ENCODE results near the gene DONSON. TPM values are rescaled to one million over a fixed set of nuclear protein-coding genes. Genes with fewer than 3 reads are reported as not detected.

DONSON gene
- total RNA-seq, 4 donors from 2014 or later = 6.1 to 13.2 (median 11.9) TPM

DNA sequence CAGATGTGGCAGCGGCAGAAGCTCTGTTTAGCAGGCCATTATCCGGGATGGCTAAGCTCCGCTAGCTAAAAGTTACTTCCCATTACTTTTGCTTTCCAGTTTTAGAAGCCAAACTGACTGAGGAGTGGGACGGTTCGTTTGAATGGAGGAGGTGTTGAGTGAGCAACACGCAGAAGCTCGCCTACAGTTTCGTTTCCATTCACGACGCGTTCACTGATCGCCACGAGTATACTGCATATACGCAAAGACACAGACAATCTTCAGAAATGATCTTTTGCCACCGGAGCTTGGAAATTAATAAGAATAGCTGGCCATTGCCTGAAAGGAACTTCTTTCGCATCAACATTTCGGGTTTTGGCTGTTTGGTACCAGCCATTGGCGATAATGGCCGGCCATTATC is 31.0 kb downstream of the DONSON start:
- Histone ChIP-seq H3K27ac (no peak overlapping the region), H3K36me3 (peaks cover 18 to 100% (median 47%) of the 10 kb centered on the region in 3 donors), H3K4me3 (no peak overlapping the region), H3K9me3 (no peaks in the 10 kb centered on the region), H3K27me3 (no peaks in the 10 kb centered on the region), H3K4me1 (peaks cover 0 to 42% (median 8%) of the 10 kb centered on the region in 3 donors)
- TF ChIP-seq CTCF (IDR thresholded peaks at IDR 0.05) (no peak), POLR2A (IDR thresholded peaks at IDR 0.05) (no peak)
- intact Hi-C loops (cut with DNase I) = no loop called here
- WGBS, 2 donors = 93 to 96% methylated on average over 19 of the region's 19 CpGs
- no peak for DNase-seq

DNA sequence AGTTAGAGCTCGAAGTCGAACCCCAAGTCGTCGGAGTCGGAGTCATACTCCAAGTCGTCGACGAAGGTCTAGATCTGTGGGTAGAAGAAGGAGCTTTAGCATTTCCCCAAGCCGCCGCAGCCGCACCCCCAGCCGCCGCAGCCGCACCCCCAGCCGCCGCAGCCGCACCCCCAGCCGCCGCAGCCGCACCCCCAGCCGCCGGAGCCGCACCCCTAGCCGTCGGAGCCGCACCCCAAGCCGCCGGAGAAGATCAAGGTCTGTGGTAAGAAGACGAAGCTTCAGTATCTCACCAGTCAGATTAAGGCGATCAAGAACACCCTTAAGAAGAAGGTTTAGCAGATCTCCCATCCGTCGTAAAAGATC is 33.5 kb downstream of the DONSON start:
- WGBS, 2 donors = 91 to 97% methylated on average over 25 to 28 of the region's 32 CpGs
- no peak for DNase-seq
- intact Hi-C loops (cut with DNase I) = no loop called here

DNA sequence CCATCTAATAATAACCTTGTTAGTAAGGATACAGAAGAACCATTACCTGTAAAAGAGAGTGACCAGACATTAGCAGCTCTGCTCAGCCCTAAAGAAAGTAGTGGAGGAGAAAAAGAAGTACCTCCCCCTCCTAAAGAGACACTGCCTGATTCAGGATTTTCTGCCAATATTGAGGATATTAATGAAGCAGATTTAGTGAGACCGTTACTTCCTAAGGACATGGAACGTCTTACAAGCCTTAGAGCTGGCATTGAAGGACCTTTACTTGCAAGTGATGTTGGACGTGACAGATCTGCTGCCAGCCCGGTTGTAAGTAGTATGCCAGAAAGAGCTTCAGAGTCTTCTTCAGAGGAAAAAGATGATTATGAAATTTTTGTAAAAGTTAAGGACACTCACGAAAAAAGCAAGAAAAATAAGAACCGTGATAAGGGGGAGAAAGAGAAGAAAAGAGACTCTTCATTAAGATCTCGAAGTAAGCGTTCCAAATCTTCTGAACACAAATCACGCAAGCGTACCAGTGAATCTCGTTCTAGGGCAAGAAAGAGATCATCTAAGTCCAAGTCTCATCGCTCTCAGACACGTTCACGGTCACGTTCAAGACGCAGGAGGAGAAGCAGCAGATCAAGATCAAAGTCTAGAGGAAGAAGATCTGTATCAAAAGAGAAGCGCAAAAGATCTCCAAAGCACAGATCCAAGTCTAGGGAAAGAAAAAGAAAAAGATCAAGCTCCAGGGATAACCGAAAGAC is 34.1 kb downstream of the DONSON start:
- intact Hi-C loops (cut with DNase I) = no loop called here
- TF ChIP-seq CTCF (IDR thresholded peaks at IDR 0.05) (no peak), POLR2A (IDR thresholded peaks at IDR 0.05) (no peak)
- H3K4me3 ChIP-seq = no peak overlapping the region
- peaks cover 34 to 100% (median 65%) of the 10 kb centered on the region in 3 donors for H3K36me3 ChIP-seq
- WGBS, 2 donors = 92 to 94% methylated on average over 18 of the region's 18 CpGs
- no peak for DNase-seq
- H3K9me3 ChIP-seq = no peaks in the 10 kb centered on the region
- peaks cover 0 to 33% (median 8%) of the 10 kb centered on the region in 3 donors for H3K4me1 ChIP-seq
- no peak overlapping the region for H3K27ac ChIP-seq
- H3K27me3 ChIP-seq = no peaks in the 10 kb centered on the region

More for the DNA sequence above, 33.5 kb downstream of the DONSON start:
- no peaks in the 10 kb centered on the region for H3K27me3 ChIP-seq
- H3K4me1 ChIP-seq = peaks cover 0 to 33% (median 8%) of the 10 kb centered on the region in 3 donors
- peaks cover 39 to 100% (median 65%) of the 10 kb centered on the region in 3 donors for H3K36me3 ChIP-seq
- no peaks in the 10 kb centered on the region for H3K9me3 ChIP-seq
- H3K27ac ChIP-seq = no peak overlapping the region
- no peak for TF ChIP-seq POLR2A (IDR thresholded peaks at IDR 0.05)
- no peak for TF ChIP-seq CTCF (IDR thresholded peaks at IDR 0.05)
- H3K4me3 ChIP-seq = no peak overlapping the region

DNA sequence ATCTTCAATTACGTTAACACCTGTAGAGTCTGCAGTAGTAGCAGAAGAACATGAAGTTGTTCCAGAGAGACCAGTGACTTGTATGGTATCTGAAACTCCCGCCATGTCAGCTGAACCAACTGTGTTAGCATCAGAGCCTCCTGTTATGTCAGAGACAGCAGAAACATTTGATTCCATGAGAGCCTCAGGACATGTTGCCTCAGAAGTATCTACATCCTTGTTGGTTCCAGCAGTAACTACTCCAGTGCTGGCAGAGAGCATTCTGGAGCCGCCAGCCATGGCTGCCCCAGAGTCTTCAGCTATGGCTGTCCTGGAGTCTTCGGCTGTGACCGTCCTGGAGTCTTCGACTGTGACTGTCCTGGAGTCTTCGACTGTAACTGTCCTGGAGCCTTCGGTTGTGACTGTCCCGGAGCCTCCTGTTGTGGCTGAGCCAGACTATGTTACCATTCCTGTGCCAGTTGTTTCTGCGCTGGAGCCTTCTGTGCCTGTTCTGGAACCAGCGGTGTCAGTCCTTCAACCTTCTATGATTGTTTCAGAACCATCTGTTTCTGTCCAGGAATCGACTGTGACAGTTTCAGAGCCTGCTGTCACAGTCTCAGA is 35.4 kb downstream of the DONSON start:
- peaks cover 0 to 34% (median 8%) of the 10 kb centered on the region in 3 donors for H3K4me1 ChIP-seq
- intact Hi-C loops (cut with DNase I) = no loop called here
- H3K4me3 ChIP-seq = no peak overlapping the region
- no peak for TF ChIP-seq POLR2A (IDR thresholded peaks at IDR 0.05)
- no peak for TF ChIP-seq CTCF (IDR thresholded peaks at IDR 0.05)
- no peaks in the 10 kb centered on the region for H3K9me3 ChIP-seq
- H3K27me3 ChIP-seq = no peaks in the 10 kb centered on the region
- H3K36me3 ChIP-seq = peaks cover 30 to 100% (median 63%) of the 10 kb centered on the region in 3 donors
- no peak overlapping the region for H3K27ac ChIP-seq
- whole genome bisulfite sequencing, 2 donors = 95 to 97% methylated on average over 9 to 10 of the region's 12 CpGs
- DNase-seq = no peak

All from esophagus squamous epithelium (tissue), 5 donors.